ENCODE data around the gene CSH2.

CSH2 gene

DNA sequence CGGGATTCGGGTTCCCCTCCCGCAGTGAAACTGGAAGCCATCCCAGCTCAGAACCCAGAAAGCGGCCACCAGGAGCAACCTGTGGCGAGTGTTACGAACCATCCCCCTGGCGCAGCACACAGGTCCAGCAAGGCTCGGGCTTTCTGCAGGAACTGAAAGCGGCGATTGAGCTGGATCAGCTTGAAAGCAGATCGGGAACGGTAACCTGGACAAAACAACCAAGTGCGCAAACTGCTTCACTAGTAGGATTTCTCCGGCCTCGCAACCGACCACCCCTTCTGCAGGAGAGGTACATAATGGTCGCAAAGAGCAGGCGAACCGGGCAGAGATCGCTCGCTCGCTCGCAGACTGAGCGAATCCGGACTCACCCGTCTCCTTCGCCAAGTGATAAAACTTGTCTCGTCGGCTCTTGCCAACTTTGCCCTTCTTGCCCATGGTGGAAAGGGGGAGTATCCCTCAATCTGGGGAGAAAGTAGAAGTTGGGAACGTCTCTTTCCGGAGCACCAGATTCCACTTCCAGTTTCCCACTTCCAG lies 46.9 kb downstream of the CSH2 start (continued):
- TF ChIP-seq, protein P1, sequence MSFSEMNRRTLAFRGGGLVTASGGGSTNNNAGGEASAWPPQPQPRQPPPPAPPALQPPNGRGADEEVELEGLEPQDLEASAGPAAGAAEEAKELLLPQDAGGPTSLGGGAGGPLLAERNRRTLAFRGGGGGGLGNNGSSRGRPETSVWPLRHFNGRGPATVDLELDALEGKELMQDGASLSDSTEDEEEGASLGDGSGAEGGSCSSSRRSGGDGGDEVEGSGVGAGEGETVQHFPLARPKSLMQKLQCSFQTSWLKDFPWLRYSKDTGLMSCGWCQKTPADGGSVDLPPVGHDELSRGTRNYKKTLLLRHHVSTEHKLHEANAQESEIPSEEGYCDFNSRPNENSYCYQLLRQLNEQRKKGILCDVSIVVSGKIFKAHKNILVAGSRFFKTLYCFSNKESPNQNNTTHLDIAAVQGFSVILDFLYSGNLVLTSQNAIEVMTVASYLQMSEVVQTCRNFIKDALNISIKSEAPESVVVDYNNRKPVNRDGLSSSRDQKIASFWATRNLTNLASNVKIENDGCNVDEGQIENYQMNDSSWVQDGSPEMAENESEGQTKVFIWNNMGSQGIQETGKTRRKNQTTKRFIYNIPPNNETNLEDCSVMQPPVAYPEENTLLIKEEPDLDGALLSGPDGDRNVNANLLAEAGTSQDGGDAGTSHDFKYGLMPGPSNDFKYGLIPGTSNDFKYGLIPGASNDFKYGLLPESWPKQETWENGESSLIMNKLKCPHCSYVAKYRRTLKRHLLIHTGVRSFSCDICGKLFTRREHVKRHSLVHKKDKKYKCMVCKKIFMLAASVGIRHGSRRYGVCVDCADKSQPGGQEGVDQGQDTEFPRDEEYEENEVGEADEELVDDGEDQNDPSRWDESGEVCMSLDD (tag by site-specific recombination; IDR thresholded peaks at IDR 0.05), result no peak
- TF ChIP-seq ZNF610 (tag by site-specific recombination; IDR thresholded peaks at IDR 0.05; ENCODE audit: borderline replicate concordance) (no peak), ZNF76 (tag by site-specific recombination; IDR thresholded peaks at IDR 0.05; ENCODE audit: borderline replicate concordance, low read depth) (no peak), KLF7 (tag by site-specific recombination; IDR thresholded peaks at IDR 0.05; ENCODE audit: borderline replicate concordance) (no peak), ZNF221 (tag by site-specific recombination; IDR thresholded peaks at IDR 0.05; ENCODE audit: borderline replicate concordance) (no peak)

DNA sequence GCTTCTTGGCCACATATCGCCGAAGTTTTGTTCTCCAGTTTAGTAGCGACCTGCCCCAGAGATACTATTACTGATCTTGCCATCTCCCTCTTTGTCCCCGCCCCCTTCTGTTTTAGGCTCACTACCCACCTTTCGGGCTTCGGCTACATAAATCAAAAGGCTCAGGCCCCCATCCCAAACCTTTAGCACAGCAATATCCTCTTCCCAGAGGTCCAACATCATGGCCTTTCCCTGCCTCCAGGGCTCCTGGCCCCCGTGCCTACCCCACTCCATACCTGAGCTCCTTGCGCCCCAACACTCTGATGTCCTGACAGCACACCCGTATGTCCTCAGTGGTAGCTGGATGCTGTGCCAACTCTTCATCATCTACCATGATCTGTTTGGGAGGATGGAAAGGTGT lies 49.1 kb downstream of the CSH2 start:
- Histone ChIP-seq H3K9me3 (ENCODE audit: control insufficient read depth, insufficient read depth, low read depth, low read length) (no peaks in the 10 kb centered on the region), H3K36me3 (ENCODE audit: control insufficient read depth in 2 of 2, insufficient read depth in 1 of 2, low read length in 2 of 2) (peaks cover 43 to 78% of the 10 kb centered on the region in 2 experiments), H3K4me1 (ENCODE audit: control insufficient read depth, insufficient read depth, low read length) (peaks cover 3% of the 10 kb centered on the region; the same call in 1 of the 2 replicates), H3K27ac (ENCODE audit: extremely low read depth, low read depth, low read length) (no peak overlapping the region), H3K4me3 (ENCODE audit: low read depth, low read length) (no peak overlapping the region)
- ChIA-PET CTCF (interaction anchor here (0.8 to 3.3 kb wide), 3 partner anchors 9 to 10 kb away, joined by 4 to 18 read pairs (median 4); no protein-coding TSS in a partner anchor), POLR2A (interaction anchor here (0.9 to 1.1 kb wide), 2 partner anchors 21 to 46 kb away, joined by 3 to 4 read pairs; no protein-coding TSS in a partner anchor)
- no peak for TF ChIP-seq ZNF843 (tag by site-specific recombination; IDR thresholded peaks at IDR 0.05)
- TF ChIP-seq ZNF664 (tag by site-specific recombination; IDR thresholded peaks at IDR 0.05), result no peak
- no peak for TF ChIP-seq TRIM28 (IDR thresholded peaks at IDR 0.05; ENCODE audit: borderline replicate concordance, low read length)
- no peak for TF ChIP-seq KLF1 (tag by site-specific recombination; IDR thresholded peaks at IDR 0.05)
- no peak for TF ChIP-seq ZNF792 (tag by site-specific recombination; IDR thresholded peaks at IDR 0.05)
- TF ChIP-seq, protein P2, sequence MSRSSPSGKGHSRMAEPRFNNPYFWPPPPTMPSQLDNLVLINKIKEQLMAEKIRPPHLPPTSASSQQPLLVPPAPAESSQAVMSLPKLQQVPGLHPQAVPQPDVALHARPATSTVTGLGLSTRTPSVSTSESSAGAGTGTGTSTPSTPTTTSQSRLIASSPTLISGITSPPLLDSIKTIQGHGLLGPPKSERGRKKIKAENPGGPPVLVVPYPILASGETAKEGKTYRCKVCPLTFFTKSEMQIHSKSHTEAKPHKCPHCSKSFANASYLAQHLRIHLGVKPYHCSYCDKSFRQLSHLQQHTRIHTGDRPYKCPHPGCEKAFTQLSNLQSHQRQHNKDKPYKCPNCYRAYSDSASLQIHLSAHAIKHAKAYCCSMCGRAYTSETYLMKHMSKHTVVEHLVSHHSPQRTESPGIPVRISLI (tag by site-specific recombination; IDR thresholded peaks at IDR 0.05), result no peak
- no peak for TF ChIP-seq KLF16 (tag by site-specific recombination; IDR thresholded peaks at IDR 0.05)
- TF ChIP-seq ZSCAN16 (tag by site-specific recombination; IDR thresholded peaks at IDR 0.05), result no peak
- TF ChIP-seq ZNF19 (tag by site-specific recombination; IDR thresholded peaks at IDR 0.05; ENCODE audit: low read depth), result no peak
- TF ChIP-seq ZNF324 (tag by site-specific recombination; IDR thresholded peaks at IDR 0.05), result no peak
- no peak for TF ChIP-seq GLIS1 (tag by site-specific recombination; IDR thresholded peaks at IDR 0.05)
- TF ChIP-seq ZSCAN30 (tag by site-specific recombination; IDR thresholded peaks at IDR 0.05), result no peak
- TF ChIP-seq, protein P3, sequence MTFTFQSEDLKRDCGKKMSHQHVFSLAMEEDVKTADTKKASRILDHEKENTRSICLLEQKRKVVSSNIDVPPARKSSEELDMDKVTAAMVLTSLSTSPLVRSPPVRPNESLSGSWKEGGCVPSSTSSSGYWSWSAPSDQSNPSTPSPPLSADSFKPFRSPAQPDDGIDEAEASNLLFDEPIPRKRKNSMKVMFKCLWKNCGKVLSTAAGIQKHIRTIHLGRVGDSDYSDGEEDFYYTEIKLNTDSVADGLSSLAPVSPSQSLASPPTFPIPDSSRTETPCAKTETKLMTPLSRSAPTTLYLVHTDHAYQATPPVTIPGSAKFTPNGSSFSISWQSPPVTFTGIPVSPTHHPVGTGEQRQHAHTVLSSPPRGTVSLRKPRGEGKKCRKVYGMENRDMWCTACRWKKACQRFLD (tag by site-specific recombination; IDR thresholded peaks at IDR 0.05), result no peak
- no peak for TF ChIP-seq KLF8 (tag by site-specific recombination; IDR thresholded peaks at IDR 0.05)
- TF ChIP-seq, protein P4, sequence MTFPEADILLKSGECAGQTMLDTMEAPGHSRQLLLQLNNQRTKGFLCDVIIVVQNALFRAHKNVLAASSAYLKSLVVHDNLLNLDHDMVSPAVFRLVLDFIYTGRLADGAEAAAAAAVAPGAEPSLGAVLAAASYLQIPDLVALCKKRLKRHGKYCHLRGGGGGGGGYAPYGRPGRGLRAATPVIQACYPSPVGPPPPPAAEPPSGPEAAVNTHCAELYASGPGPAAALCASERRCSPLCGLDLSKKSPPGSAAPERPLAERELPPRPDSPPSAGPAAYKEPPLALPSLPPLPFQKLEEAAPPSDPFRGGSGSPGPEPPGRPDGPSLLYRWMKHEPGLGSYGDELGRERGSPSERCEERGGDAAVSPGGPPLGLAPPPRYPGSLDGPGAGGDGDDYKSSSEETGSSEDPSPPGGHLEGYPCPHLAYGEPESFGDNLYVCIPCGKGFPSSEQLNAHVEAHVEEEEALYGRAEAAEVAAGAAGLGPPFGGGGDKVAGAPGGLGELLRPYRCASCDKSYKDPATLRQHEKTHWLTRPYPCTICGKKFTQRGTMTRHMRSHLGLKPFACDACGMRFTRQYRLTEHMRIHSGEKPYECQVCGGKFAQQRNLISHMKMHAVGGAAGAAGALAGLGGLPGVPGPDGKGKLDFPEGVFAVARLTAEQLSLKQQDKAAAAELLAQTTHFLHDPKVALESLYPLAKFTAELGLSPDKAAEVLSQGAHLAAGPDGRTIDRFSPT (tag by site-specific recombination; IDR thresholded peaks at IDR 0.05), result no peak
- TF ChIP-seq MEIS1 (CRISPR knock-in tag; IDR thresholded peaks at IDR 0.05; ENCODE audit: borderline replicate concordance), result no peak
- no peak for TF ChIP-seq HOXA7 (CRISPR knock-in tag; IDR thresholded peaks at IDR 0.05; ENCODE audit: borderline replicate concordance)
- no peak for TF ChIP-seq ZNF521 (tag by site-specific recombination; IDR thresholded peaks at IDR 0.05)
- no peak for TF ChIP-seq ZBTB48 (tag by site-specific recombination; IDR thresholded peaks at IDR 0.05)

Data from HEK293 (cell line).